EH (cell line): ENCODE results near the gene ADGRG1.

ENCODE experiments used
- DNase-seq: peaks from one replicate; pipeline ENCODE4 v3.0.0-alpha.2; 2015; ENCODE audit warnings: low read depth

Gene ADGRG1

GRCh38 chr16:57635266-57636097 is 7.1 kb downstream of the ADGRG1 start:
- DNase-seq = no peak

GRCh38 chr16:57636184-57636583 is 7.8 kb downstream of the ADGRG1 start:
- DNase-seq = no peak

- DNase-seq = no peak
Measured at GRCh38 chr16:57637020-57637419, 8.6 kb downstream of the ADGRG1 start.

GRCh38 chr16:57637424-57637823 is 9.0 kb downstream of the ADGRG1 start:
- no peak for DNase-seq

- no peak for DNase-seq
Measured at GRCh38 chr16:57637965-57638364, 9.5 kb downstream of the ADGRG1 start.

GRCh38 chr16:57638381-57638780 is 10.0 kb downstream of the ADGRG1 start:
- no peak for DNase-seq

GRCh38 chr16:57639172-57639887 is 10.9 kb downstream of the ADGRG1 start:
- DNase-seq = no peak

GRCh38 chr16:57640185-57640584 is 11.8 kb downstream of the ADGRG1 start:
- DNase-seq = no peak

- no peak for DNase-seq
Measured at GRCh38 chr16:57640612-57641011, 12.2 kb downstream of the ADGRG1 start.

GRCh38 chr16:57642160-57643135 is 14.0 kb downstream of the ADGRG1 start:
- DNase-seq = no peak

- peak; percentile 71 for DNase-seq
Measured at GRCh38 chr16:57643147-57643874, 14.9 kb downstream of the ADGRG1 start.

- no peak for DNase-seq
Measured at GRCh38 chr16:57643910-57644309, 15.5 kb downstream of the ADGRG1 start.

- DNase-seq = no peak
Measured at GRCh38 chr16:57644383-57645014, 16.1 kb downstream of the ADGRG1 start.

- no peak for DNase-seq
Measured at GRCh38 chr16:57645169-57645568, 16.7 kb downstream of the ADGRG1 start.

GRCh38 chr16:57645691-57646387 is 17.4 kb downstream of the ADGRG1 start:
- DNase-seq = peak; percentile 42

GRCh38 chr16:57646388-57647039 is 18.1 kb downstream of the ADGRG1 start:
- no peak for DNase-seq

GRCh38 chr16:57647136-57647875 is 18.9 kb downstream of the ADGRG1 start:
- peak; percentile 14 for DNase-seq

- no peak for DNase-seq
Measured at GRCh38 chr16:57648125-57648524, 19.7 kb downstream of the ADGRG1 start.
